Testis (tissue), 2 donors: ENCODE data around the gene SEC14L5.

Experiments used
- CTCF ChIP-seq, 3 experiments: fragments of 450-650 bp in 2 of 3; fragments of 200-600 bp in 1 of 3; sonication (generic) in 1 of 3; IDR thresholded peaks; one replicate each; pipeline ENCODE4 v1.5.1; 2016 to 2019; ENCODE audit warnings: antibody characterized with exemption in 3 of 3, mild to moderate bottlenecking in 2 of 3, moderate library complexity in 1 of 3
- POLR2A ChIP-seq: fragments of 450-650 bp; IDR thresholded peaks from one replicate; pipeline ENCODE4 v1.6.1; 2017; ENCODE audit warnings: antibody characterized with exemption, mild to moderate bottlenecking, moderate library complexity

DNA sequence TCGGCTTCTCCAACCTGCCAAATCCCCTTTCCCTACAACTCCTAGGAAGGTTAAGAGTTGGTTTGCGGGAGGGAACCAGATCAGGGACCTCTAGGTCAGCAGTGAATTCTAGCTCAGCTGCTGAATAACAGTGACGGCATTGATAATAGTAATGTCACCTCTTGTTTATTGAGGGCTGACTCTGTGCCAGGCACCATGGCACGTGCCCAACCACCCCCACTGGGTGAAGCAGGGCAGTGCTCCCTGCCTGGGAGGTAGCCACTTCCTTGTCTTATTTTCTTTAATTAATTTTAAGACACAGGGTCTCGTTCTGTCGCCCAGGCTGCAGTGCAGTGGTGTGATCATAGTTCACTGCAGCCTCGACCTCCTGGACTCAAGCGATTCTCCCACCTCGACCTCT lies 15.6 kb upstream of the SEC14L5 start:
- TF ChIP-seq CTCF (IDR thresholded peaks at IDR 0.05) (no peak), POLR2A (no peak)
